NCI-H1092 (cell line): ENCODE data around the gene THAP7.

Source experiments
- DNase-seq: peaks from one replicate; lab custom pipeline; 2025; lab: John Stamatoyannopoulos, UW

THAP7 gene

DNA sequence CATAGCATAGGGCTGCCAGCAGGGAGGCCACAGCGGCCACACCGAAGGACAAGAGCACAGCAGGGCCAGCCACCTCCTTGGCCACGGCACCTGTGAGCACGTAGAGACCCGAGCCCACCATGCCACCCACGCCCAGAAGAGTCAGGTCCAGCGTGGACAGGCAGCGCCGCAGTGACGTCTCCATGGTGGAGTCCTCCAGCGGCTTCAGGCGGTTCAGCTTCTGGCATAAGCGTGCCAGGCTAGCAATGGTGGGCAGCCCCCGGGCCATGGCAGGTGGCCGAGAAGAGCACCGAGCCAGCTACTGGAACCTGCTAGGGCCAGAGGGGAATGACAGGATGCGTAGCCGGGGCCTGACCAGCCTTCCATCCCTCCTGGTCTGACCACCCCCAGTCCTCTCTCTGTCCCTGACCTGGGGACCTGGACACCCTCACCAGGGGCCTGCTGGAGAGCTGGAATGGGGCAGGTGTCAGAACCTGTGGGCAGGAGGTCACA lies 29.7 kb upstream of the THAP7 start:
- no peak for DNase-seq

DNA sequence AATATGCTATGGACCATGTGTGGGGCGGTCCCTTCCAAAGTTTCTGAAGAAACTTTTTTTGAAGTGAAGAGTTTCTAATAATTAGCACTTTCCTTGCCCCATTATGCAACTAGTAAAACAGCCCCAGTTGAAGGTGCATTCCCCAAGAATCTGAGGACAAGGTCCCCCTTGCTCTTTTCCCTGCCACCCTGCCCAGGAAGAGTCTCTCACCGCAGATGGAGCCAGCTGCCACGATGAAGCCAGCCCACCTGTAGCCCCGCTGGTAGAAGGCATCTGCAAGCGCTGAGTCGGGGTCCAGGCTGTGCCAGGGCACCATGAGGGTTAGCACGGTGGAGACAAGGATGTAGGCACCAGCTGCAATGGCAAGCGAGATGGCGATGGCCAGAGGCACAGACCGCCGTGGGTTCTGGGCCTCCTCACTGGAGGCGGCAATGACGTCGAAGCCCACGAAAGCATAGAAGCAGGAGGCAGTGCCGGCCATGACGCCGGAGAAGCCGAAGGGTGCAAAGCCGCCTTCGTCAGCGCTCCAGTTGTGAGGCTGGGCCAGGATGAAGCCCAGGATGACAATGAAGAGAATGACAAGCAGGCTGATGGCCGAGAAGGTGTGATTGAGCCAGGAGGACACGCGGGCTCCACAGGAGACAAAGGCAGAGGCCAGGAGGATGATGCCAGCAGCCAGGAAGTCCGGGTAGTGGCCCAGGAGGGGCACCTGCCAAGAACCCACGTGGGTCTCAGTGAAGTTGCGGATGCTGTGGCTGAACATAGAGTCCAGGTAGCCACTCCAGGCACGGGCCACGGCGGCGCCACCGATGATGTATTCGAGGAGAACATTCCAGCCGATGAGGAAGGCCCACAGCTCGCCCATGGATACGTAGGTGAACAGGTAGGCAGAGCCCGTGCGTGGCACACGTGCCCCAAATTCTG lies 29.0 kb upstream of the THAP7 start:
- DNase-seq, result no peak

DNA sequence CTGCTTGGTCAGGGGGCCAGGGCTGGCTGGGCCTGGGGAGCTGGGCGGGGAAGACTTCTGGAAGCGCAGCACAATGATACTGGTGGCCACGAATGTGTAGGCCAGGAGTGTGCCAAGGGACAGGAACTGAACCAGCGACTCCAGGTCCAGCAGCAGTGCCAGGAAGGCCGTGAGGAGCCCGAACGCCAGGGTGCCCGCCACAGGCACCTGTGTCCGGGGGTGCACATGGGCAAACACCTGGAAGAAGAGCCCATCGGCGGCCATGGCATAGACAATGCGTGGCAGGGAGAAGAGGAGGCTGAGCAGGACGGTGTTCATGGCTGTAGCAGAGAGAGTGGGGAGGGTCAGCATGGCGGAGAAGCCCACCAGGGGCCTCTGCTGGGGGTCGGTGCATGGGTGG lies 28.1 kb upstream of the THAP7 start:
- DNase-seq, result no peak

DNA sequence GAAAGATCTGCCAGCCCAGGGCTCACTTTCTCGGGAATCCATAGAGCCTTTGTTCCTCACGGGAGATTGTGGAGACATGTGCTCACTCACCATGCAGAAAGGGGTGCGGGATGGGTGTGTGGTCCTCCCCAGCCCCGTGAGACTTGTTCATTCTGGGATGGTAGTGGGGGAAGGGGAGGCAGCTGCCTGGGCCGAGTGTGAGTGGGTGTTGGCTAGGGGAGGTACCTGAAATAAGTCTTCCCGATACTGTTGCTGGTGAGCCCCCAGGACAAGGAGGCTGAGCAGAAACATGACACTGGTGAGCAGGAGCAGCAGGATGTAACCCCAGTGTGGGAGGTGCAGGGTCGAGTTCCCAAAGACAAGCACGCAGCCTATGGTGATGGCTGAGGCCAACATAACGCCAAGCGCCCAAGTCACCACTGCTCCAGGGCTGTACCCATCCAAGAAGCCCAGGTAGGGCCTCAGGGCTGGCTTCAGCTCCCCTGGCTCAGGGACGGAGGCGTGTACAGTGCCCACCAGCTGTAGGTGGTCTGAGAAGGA lies 27.6 kb upstream of the THAP7 start:
- no peak for DNase-seq

DNA sequence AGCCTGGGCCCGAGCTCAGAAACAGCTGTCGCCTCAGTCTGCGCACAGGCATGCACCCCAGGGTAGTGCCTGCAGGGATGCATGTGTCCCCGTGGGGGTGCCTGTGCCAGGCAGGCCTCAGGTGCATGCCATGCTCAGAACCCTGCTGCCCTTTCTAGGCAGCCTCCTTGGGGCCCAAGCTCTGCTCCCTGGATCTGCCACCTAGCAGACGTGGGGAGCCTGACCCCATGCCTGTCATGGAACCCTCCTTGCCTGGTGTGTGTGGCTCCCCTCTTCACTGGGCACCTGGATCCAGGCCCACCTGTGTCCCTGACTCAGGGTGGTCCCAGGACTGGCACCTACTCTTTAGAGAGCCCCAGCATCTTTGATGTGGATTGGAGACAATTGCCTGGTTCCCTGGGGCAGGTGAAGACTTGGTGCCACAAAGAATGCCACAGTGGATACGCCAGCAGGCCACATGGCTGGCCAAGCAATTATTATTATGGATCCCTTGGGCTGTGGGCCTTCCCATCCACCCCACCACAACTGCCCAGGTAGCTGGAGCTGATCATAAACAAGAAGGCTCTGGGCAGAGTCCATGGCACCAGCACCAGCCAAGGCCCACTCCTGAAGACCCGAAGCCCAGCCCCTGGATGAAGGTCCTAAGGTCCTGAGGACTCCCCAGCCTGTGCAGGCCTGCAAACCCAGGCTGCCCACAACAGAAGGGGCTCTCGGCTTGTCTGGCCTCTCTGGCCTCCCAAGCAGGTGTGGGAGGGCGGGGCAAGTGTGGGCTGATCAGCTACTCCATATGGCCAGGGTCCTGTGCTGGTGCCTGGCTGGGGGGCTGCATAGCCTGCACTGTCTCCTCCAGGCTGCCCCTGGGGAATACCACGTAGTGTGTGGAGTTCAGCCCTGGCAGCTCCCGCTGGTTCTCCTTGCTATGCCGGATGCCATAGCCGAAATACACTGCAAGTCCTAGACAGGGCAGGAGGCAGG lies 26.6 kb upstream of the THAP7 start:
- no peak for DNase-seq

DNA sequence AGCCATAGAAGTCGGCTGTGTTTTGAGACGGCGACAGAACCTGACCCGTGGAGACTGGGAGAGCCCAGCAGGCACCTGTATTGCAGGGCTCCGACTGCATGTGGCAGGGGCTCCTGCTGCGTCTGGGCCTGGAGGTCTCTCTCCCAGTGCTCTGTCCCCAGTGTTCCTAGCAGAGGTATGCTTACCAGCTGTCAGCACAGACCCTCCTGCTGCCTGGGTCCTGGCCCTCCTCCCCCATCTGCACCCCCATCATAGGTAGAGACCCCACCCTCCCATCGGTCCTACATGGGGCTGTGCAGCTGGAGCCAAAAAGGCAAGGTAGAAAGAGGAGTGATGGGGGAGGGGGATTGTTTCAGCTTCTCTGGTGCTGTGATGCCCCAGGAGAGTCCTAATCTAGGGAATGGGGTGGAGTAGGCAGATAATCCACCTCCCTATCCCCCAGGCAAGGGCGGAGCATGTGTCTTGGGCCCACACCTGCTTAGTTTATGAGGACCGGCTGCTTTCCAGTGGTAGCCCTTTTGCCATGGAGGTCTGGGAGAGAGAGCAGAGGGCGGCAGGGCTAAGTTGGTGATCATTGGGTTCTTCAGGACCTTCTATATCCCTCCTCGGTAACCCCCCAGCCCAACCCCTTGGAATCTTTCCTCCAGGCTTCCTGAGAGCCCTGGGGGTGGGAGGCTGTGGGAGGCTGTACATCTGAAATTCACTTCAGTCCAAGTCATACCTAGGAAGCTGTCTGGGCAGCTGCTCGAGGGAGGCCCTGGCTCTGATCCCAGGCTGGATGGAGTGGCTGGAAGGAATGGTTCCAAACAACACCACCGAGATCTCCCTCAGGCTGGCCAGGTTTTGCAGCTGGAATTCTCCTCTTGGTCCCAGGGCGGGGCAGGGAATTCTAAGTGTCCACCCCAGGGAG lies 25.1 kb upstream of the THAP7 start:
- peak; percentile 65 for DNase-seq

DNA sequence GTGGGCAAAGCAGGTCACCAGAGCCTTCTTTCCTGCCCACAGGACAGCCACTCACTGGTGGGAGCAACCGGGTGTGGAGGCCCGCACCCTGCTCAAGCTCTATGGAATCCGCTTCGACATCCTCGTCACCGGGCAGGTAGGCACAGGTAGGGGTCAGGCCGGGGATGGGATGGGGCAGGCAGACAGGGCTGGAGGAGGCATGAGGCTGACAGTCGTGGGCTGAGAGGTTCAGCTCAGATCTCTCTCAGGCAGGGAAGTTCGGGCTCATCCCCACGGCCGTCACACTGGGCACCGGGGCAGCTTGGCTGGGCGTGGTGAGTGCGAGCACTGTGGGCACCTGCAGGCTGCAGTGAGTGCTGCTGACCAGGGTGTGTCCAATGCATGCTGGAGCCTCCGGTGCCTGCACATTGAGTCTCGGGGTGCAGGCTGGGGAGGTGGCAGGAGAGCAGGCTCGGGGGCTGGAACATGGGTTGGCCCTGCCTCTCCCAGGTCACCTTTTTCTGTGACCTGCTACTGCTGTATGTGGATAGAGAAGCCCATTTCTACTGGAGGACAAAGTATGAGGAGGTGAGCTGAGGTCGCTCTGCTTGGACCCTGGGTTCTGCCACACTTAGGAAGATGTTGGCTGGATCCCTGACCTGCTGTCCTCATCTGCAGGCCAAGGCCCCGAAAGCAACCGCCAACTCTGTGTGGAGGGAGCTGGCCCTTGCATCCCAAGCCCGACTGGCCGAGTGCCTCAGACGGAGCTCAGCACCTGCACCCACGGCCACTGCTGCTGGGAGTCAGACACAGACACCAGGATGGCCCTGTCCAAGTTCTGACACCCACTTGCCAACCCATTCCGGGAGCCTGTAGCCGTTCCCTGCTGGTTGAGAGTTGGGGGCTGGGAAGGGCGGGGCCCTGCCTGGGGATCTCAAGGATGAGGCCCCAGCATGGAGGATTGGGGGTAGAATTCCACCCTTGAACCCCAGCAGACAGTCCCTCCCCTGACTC lies 24.1 kb upstream of the THAP7 start:
- no peak for DNase-seq

DNA sequence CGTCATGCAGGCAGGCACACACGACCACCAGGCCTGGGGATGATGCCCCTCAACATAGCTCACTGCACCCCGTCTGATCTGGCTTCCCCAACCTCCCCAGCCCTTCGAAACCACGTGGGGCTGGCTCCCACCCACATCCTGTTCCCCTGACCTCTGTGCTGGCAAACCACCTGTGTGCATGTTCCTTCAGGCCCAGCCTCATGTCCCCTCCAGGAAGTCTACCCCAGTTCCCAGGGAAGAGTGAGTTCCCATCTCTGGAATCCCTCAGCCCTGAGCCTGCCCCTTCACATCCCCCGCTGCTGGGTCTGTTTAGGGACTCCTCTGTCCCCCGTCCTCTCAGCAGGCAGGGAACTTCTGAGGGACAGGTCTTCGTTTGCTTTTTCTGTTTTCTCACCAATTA lies 23.3 kb upstream of the THAP7 start:
- DNase-seq, result no peak

DNA sequence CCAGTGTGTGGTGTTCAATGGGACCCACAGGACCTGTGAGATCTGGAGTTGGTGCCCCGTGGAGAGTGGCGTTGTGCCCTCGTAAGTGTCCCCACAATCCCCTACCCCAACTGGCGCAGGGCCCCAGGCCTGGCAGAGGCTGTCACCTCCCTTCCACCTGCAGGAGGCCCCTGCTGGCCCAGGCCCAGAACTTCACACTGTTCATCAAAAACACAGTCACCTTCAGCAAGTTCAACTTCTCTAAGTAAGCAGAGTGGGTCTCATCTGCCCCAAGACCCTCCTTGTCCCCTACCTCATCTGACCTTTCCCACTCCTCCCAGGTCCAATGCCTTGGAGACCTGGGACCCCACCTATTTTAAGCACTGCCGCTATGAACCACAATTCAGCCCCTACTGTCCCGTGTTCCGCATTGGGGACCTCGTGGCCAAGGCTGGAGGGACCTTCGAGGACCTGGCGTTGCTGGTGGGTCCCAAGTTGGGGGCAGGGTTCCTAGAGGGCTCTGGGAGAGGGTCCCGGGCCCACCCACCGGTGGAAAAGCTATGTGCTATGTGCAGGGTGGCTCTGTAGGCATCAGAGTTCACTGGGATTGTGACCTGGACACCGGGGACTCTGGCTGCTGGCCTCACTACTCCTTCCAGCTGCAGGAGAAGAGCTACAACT lies 21.2 kb upstream of the THAP7 start:
- no peak for DNase-seq

DNA sequence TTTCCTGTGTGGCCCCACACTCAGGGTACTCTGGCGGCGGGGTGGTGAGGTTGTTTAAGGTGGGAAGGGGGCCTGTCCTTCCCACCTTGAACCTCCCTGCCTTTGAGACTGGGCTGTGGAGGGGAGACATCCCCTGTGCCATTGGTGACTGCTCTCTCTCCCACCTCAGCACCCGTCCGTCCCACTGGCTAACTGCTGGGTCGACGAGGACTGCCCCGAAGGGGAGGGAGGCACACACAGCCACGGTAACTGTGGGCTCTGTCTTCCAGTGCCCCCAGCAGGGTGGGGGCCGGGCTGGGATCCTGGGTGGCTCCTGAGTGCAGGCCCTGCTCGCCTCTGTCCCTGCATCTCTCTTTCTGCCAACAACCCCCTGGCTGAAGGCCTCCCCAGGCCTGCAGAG lies 20.6 kb upstream of the THAP7 start:
- no peak for DNase-seq

DNA sequence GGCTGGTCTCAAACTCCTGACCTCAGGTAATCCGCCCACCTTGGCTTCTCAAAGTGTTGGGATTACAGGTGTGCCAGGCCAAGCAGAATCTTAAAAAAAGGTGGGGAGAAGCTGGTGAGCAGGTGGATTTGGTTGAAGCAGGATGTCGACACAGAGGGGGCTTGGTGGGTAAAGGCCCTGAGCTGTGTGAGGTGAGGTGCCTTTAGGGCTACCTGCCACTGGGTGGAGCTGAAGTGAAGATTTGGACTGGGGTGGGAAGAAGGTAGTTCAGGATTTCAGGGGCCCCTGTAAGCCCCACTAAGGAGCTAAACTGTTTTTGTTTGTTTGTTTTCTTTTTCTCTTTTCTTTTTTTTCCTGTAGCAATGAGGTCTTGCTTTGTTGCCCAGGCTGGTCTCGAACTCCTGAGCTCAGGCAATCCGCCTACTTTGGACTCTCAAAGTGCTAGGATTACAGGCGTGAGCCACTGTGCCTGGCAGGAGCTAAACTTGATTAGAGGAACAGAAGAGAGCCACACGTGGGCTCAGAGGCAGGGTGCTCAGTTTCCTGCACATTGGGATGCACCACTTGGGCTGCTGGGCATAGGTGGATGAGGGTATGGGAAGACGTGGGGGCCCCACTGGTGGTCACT lies 19.0 kb upstream of the THAP7 start:
- no peak for DNase-seq

DNA sequence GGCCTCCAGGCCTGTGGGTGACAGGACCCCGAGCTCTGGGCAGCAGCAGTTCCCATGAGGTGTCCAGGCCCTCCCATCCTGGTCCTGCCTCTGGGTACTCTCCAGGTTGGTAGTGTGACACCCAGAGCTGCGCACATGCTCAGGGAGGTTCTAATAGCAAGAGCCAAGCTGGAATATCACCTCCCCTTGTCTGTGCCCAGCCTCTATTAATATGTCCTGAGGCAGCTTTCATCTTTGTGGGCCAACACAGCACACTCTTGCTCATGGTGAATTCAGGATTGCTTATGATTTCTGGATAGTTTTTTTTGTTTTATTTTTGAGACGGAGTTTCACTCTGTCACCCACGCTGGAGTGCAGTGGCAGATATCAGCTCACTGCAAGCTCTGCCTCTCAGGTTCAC lies 16.4 kb upstream of the THAP7 start:
- DNase-seq, result no peak

DNA sequence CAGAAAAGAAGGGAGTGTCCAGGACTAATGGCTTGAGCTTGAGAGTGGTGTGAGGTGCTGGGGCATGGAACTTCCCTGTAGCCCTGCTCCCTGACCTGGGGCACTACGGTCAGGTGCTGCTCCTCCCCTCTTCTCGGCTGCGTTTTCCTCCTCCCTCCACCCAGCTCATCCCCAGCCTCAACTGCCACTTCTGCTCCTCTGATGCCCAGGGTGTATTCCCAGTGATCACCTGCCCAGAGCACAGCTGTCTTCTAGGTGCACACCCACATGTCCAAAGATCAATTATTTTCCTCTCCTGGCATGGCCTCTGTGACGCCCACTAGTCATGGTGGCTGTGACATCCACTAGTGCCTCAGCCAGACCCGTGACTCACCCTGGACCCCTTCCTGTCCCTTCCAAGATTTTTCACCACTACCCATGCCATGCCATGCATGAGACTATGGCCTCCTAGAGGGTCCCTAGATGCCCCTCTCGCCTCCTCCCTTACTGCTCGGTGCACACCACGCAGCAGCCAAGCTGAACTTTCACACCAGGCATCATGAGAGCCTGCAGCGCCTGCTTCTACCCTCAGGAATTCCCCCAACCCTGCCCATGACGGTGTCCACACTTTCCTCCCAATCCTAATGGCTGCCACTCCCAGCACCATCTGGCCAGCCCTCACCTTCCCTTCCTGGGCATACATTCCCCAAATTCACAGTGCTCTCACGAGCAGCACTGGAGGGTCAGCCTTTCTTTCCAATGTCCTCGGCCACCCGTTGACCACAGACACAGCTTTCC lies 14.9 kb upstream of the THAP7 start:
- no peak for DNase-seq

DNA sequence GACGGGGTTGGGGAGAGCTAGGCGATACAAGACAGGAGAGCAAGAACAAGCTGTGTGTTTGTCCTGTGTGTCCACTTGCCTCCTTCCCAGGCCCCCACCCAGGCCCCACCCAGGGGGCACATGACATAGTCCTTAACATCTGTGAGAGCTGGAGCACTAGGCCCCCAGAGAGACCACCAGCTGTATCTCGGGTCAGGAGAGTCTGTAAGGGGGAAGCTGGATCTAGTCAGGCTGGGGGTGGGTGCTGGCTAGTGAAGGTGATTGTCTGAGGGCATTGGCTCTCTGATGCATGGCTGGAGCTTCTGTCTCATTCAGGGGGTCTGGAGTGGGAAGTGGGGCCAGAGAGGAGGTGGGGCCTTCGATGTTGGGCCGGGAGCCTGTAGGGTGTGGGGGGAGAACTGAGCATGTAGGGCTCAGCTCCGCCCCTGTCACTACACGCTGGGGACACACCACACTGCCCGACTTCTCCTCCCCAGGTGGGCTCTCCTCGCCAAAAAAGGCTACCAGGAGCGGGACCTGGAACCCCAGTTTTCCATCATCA lies 13.6 kb upstream of the THAP7 start:
- no peak for DNase-seq

DNA sequence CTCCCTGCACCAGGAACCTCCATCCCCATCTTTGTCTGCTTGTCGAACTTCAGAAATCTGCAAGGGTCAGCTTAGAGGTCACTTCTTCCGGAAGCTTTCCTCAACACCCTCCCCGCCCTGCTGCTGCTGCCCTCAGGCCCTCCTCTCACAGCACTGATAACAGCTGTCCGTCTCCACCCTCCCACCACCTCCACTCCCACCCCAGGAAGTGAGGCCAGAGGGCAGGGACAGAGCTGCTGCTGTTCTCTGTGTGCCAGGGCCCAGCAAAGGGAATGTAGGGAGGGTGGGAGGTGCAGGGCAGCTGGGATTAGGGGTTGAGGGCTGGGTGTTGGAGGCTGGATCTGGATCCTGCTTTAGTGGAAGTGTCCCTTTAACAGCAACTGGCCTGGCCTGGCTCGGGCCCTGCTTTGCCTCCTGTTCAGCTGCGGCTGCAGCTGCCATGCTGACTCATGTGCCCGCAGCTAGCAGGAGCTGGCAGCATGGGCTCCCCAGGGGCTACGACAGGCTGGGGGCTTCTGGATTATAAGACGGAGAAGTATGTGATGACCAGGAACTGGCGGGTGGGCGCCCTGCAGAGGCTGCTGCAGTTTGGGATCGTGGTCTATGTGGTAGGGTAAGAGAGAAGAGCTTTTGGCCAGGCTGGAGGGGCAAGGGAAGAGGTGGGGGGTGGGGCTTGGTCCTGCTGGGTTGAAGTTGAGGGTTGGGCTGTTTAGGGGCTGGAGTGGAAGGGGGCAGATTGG lies 13.0 kb upstream of the THAP7 start, which contains the start of gene P2RX6:
P2RX6 (plus strand) TSS at position 440 of the 740 bp plus-strand sequence; CDS start at position 450, 10 bp downstream.
- no peak for DNase-seq

DNA sequence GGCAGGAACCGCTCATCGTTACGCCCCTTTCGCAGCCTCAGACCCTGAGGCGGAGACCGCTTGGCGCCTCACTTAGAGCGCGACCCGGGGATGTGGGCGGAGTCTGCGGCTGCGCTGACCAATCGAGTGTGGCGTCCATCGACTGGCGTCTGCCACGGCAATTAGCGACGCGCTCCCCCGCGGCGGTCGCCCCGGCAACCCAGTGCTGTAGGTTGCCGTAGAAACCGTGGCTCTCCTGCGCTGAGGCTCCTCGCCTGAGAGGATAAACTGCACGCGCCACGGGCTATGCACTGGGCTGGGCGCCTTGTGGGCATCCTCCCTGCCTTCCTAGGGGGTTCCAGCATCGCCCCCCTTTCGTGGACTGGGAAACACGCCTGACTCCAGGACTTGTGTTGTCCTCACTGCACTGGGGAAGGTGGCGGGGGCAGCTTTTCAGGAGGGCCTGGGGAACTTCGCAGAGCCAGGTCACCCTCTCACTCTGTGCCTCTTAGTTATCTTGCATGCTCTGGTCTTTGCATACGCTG lies 12.3 kb upstream of the THAP7 start:
- peak; percentile 97 for DNase-seq

DNA sequence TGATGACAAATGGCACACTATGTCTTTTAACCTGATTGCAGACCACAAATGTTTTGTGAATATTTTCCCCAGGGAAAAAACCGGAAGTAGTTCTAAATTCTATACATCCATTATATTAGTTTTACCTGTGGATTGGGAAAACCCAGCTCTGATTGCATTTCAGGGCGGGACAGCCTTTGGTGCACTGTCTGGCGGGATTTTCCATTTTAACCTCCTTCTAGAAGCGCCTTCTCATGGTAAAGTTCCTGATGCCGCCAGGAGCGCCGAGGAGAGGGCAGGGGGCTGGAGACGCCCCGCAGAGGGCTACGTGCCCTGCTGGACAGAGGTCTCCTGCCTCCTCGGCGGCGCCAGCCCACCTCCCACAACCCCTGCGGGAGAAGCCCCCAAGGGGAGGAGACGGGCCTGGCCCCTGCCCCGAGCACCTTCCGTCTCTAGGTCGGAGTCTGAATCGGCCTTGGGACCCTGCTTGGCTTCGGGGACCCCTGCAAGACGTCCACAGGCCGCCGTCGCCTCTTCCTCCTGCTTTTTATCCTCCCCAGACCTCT lies 11.8 kb upstream of the THAP7 start:
- DNase-seq, result no peak
